Ishikawa (cell line): Measurements from ENCODE around the gene CPED1.

Source experiments
- CEBPB ChIP-seq: IDR thresholded peaks from 2 replicates; pipeline ENCODE4 v1.6.1; 2012
- CREB1 ChIP-seq: IDR thresholded peaks from 2 replicates; pipeline ENCODE4 v1.6.1; 2012; ENCODE audit warnings: low read depth
- EGR1 ChIP-seq: IDR thresholded peaks from 2 replicates; pipeline ENCODE4 v1.6.1; 2012
- EP300 ChIP-seq: IDR thresholded peaks from 2 replicates; pipeline ENCODE4 v1.6.1; 2012; ENCODE audit warnings: borderline replicate concordance
- FOXM1 ChIP-seq: IDR thresholded peaks from 2 replicates; pipeline ENCODE4 v1.6.1; 2012; ENCODE audit warnings: low read depth, borderline replicate concordance
- MAX ChIP-seq: IDR thresholded peaks from 2 replicates; pipeline ENCODE4 v1.6.1; 2012
- NFIC ChIP-seq: IDR thresholded peaks from 2 replicates; pipeline ENCODE4 v1.6.1; 2012
- RAD21 ChIP-seq: IDR thresholded peaks from 2 replicates; pipeline ENCODE4 v1.6.1; 2012; ENCODE audit warnings: low read depth
- REST ChIP-seq: IDR thresholded peaks from 2 replicates; pipeline ENCODE4 v1.6.1; 2012; ENCODE audit warnings: low read depth, mild to moderate bottlenecking
- TAF1 ChIP-seq: IDR thresholded peaks from 2 replicates; pipeline ENCODE4 v1.6.1; 2012; ENCODE audit warnings: low read depth, mild to moderate bottlenecking
- TCF12 ChIP-seq: IDR thresholded peaks from 2 replicates; pipeline ENCODE4 v1.6.1; 2012; ENCODE audit warnings: low read depth
- TEAD4 ChIP-seq: IDR thresholded peaks from 2 replicates; pipeline ENCODE4 v1.6.1; 2012
- YY1 ChIP-seq: IDR thresholded peaks from 2 replicates; pipeline ENCODE4 v1.6.1; 2012; ENCODE audit warnings: low read depth
- ZBTB7A ChIP-seq: IDR thresholded peaks from 2 replicates; pipeline ENCODE4 v1.6.1; 2012; ENCODE audit warnings: low read depth
- TF ChIP-seq, protein P1 (sequence below): IDR thresholded peaks from 2 replicates; pipeline ENCODE4 v1.6.1; 2012

The CPED1 gene

DNA sequence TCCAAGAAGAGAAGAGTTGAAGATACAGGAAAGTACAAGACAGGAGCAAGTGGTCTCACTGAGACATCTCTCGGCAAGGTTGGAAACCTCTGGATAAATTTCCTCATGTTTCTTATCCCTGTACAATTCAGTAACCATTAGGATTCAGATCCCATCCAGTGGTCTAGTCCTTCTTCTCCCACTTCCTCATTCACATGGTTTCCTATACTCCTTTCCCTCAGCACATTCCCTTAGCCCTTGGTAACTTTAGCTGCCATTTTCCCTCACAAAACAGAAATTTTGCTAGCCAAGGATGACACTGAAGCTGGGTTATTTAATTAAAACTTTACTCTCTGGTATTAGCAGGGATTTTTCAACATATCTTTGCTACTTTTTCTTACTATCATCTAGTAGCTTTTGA is 82.6 kb downstream of the CPED1 start:
- TF ChIP-seq EP300, result no peak
- no peak for TF ChIP-seq CEBPB

DNA sequence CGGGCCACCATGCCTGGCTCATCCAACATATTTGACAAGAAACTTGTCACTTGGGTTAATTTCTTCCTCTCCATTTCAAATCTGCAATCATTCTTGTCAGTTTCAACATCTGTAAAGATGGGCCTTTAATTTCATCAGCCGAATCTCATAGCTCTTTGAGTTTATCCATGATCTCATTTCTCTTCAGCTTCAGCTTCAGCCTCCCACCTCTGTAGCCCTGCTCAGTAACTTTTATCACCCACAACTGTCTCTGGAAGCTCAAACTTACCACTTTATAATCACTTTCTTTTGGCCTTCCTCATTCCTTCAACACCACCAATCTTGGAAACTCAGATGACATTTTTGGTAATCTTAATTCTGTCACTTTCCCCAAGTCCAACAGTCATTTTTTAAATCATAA is 83.2 kb downstream of the CPED1 start:
- TF ChIP-seq EP300 (no peak), FOXM1 (no peak), MAX (no peak)
- TF ChIP-seq, protein P1, sequence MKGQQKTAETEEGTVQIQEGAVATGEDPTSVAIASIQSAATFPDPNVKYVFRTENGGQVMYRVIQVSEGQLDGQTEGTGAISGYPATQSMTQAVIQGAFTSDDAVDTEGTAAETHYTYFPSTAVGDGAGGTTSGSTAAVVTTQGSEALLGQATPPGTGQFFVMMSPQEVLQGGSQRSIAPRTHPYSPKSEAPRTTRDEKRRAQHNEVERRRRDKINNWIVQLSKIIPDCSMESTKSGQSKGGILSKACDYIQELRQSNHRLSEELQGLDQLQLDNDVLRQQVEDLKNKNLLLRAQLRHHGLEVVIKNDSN, result no peak

DNA sequence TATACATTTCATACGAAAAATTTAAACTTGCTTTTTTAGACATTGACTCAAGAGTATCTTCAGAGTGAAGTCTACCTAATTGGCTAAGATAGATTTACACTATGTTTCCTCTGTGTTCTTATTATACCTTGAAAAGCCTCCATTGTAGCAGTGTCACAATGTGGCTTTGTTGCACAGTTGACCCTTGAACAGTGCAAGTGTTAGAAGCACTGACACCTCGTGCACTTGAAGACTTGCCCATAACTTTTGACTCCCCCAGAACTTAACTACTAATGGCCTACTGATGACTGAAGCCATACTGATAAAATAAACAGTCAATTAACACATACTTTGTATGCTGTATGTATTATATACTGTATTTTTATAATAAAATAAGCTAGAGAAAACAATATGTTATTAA is 84.3 kb downstream of the CPED1 start:
- TF ChIP-seq NFIC, result no peak
- TF ChIP-seq MAX, result no peak
- no peak for TF ChIP-seq CEBPB
- TF ChIP-seq TAF1, result no peak
- no peak for TF ChIP-seq ZBTB7A
- no peak for TF ChIP-seq REST
- TF ChIP-seq CREB1, result no peak
- no peak for TF ChIP-seq FOXM1
- no peak for TF ChIP-seq TEAD4
- TF ChIP-seq EGR1, result no peak
- TF ChIP-seq, protein P1, result no peak
- no peak for TF ChIP-seq EP300
- TF ChIP-seq TCF12, result no peak
- no peak for TF ChIP-seq YY1
- TF ChIP-seq RAD21, result no peak

DNA sequence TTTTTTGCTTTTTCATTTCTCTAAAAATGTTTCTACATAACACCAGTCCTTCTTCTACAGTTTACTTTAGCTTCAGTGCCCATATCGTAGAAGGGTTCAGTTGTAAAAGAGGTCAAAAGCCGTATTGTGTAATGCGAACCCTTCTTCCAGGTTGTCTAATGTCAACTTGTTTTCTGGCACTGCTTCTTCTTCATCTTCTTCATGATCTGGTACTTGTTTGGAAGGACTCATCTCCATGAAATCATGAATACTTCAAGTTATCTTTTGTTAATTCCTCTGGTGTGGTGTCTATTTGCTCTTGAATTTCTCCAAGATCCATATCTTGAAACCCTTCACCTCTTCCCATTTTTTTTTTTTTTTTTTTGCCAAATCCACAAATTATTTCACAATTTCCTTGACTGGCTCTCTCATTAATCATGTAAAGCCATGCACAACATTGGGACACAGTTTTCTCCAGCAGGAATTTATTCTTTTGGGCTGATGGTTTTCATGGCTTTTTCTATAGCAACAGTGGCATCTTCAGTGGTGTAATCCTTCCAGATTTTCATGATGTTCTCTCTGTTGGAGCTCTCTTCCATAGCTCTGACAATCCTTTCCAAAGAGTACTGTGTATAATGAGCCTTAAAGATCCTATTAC is 85.1 kb downstream of the CPED1 start:
- TF ChIP-seq YY1 (no peak), TEAD4 (no peak), REST (no peak), RAD21 (no peak), NFIC (no peak), TCF12 (no peak)
- TF ChIP-seq, protein P1, result no peak

GRCh38 chr7:121075952-121076349 is 87.4 kb downstream of the CPED1 start:
- TF ChIP-seq TAF1, result no peak
- TF ChIP-seq CREB1, result no peak
- no peak for TF ChIP-seq YY1
- no peak for TF ChIP-seq TEAD4
- TF ChIP-seq TCF12, result no peak
- TF ChIP-seq RAD21, result no peak
- TF ChIP-seq MAX, result no peak
- TF ChIP-seq EGR1, result no peak
- no peak for TF ChIP-seq ZBTB7A
- TF ChIP-seq FOXM1, result no peak
